Neuronal stem cell (in vitro differentiated cells): ENCODE data around the gene SHISAL1.

ENCODE experiments used
- DNase-seq: peaks from one replicate; pipeline ENCODE4 v3.0.0-alpha.2; 2013; ENCODE audit warnings: low spot score
- H2AFZ ChIP-seq: one replicate; pipeline ENCODE4 v1.6.1; 2013; ENCODE audit warnings: mild to moderate bottlenecking, low read length, inconsistent platforms
- H2AK5ac ChIP-seq: 2 replicates; pipeline ENCODE4 v1.6.1; 2013; ENCODE audit warnings: low read depth, mild to moderate bottlenecking, inconsistent platforms, low read length, moderate library complexity, mixed read lengths
- H2BK120ac ChIP-seq: 2 replicates; pipeline ENCODE4 v1.6.1; 2013; ENCODE audit warnings: low read depth, mild to moderate bottlenecking, inconsistent platforms, low read length, moderate library complexity, mixed read lengths
- H2BK12ac ChIP-seq: one replicate; pipeline ENCODE4 v1.6.1; 2013; ENCODE audit warnings: low read length, inconsistent platforms
- H2BK15ac ChIP-seq: 2 replicates; pipeline ENCODE4 v1.6.1; 2013; ENCODE audit warnings: mild to moderate bottlenecking, low read length, inconsistent platforms, mixed read lengths
- H2BK5ac ChIP-seq: one replicate; pipeline ENCODE4 v1.6.1; 2013; ENCODE audit warnings: inconsistent platforms, mild to moderate bottlenecking, low read length, moderate library complexity
- H3K14ac ChIP-seq: one replicate; pipeline ENCODE4 v1.6.1; 2013; ENCODE audit warnings: low read length, inconsistent platforms
- H3K18ac ChIP-seq: 2 replicates; pipeline ENCODE4 v1.6.1; 2013; ENCODE audit warnings: low read length, inconsistent platforms
- H3K23ac ChIP-seq: 2 replicates; pipeline ENCODE4 v1.6.1; 2013; ENCODE audit warnings: low read depth, mild to moderate bottlenecking, mixed read lengths, low read length, inconsistent platforms; ENCODE audit not compliant: poor library complexity
- H3K27ac ChIP-seq: replicated peaks from 3 replicates; pipeline ENCODE4 v1.5.1; 2013; ENCODE audit warnings: low read length, inconsistent platforms
- H3K27me3 ChIP-seq, 3 experiments: 2 replicates each; pipeline ENCODE4 v1.6.1; 2013; ENCODE audit warnings: low read length in 3 of 3, mild to moderate bottlenecking in 2 of 3, inconsistent platforms in 1 of 3, low read depth in 1 of 3, mixed read lengths in 1 of 3, moderate library complexity in 1 of 3; ENCODE audit not compliant: control insufficient read depth in 3 of 3, insufficient read depth in 3 of 3
- H3K36me3 ChIP-seq, 2 donors: replicated peaks in 1 of 2; 2 replicates each; pipeline ENCODE4 v1.6.1; 2013; ENCODE audit warnings: low read length in 2 of 2; ENCODE audit not compliant: control insufficient read depth in 2 of 2, insufficient read depth in 2 of 2
- H3K4ac ChIP-seq: 2 replicates; pipeline ENCODE4 v1.6.1; 2013; ENCODE audit warnings: inconsistent platforms, mild to moderate bottlenecking, low read length, moderate library complexity
- H3K4me1 ChIP-seq, 2 donors: 1 replicate in 1 of 2; 2 replicates in 1 of 2; pipeline ENCODE4 v1.6.1; 2013; ENCODE audit warnings: low read length in 2 of 2, low read depth in 1 of 2; ENCODE audit not compliant: control insufficient read depth in 2 of 2, insufficient read depth in 1 of 2
- H3K4me2 ChIP-seq: one replicate; pipeline ENCODE4 v1.6.1; 2013; ENCODE audit warnings: mild to moderate bottlenecking, low read length, inconsistent platforms; ENCODE audit not compliant: insufficient read depth, poor library complexity, severe bottlenecking
- H3K4me3 ChIP-seq, 2 donors: 2 replicates each; pipeline ENCODE4 v1.5.1; 2013; ENCODE audit warnings: low read length in 2 of 2, mild to moderate bottlenecking in 2 of 2, inconsistent platforms in 1 of 2, moderate library complexity in 1 of 2
- H3K79me1 ChIP-seq: one replicate; pipeline ENCODE4 v1.6.1; 2013; ENCODE audit warnings: low read depth, mild to moderate bottlenecking, inconsistent platforms, low read length, moderate library complexity
- H3K9ac ChIP-seq: one replicate; pipeline ENCODE4 v1.6.1; 2013; ENCODE audit warnings: mild to moderate bottlenecking, low read depth, low read length, inconsistent platforms; ENCODE audit not compliant: poor library complexity
- H3K9me3 ChIP-seq, 2 donors: replicated peaks in 1 of 2; 2 replicates each; pipeline versions ENCODE3 to v1.6.1; 2013; ENCODE audit warnings: low read length in 2 of 2, mild to moderate bottlenecking in 2 of 2, inconsistent platforms in 1 of 2, low read depth in 1 of 2, mixed read lengths in 1 of 2, moderate library complexity in 1 of 2; ENCODE audit not compliant: control insufficient read depth in 2 of 2, insufficient read depth in 1 of 2
- H4K8ac ChIP-seq: one replicate; pipeline ENCODE4 v1.6.1; 2013; ENCODE audit warnings: low read depth, mild to moderate bottlenecking, inconsistent platforms, low read length, moderate library complexity
- H4K91ac ChIP-seq: one replicate; pipeline ENCODE4 v1.6.1; 2013; ENCODE audit warnings: low read length, low read depth, mild to moderate bottlenecking, inconsistent platforms; ENCODE audit not compliant: poor library complexity
- WGBS, 2 donors: extraction: QIAGEN DNeasy Blood & Tissue Kit; methylation state at CpG; one replicate each; pipeline ENCODE4 v1.1.7; 2013; ENCODE audit warnings: missing lambda C conversion rate in 2 of 2, mixed read lengths in 1 of 2; ENCODE audit not compliant: insufficient read length in 2 of 2, insufficient replicate concordance in 1 of 2; ENCODE audit errors: extremely low coverage in 2 of 2; 5-methylcytosine and 5-hydroxymethylcytosine counted together

Gene SHISAL1

DNA sequence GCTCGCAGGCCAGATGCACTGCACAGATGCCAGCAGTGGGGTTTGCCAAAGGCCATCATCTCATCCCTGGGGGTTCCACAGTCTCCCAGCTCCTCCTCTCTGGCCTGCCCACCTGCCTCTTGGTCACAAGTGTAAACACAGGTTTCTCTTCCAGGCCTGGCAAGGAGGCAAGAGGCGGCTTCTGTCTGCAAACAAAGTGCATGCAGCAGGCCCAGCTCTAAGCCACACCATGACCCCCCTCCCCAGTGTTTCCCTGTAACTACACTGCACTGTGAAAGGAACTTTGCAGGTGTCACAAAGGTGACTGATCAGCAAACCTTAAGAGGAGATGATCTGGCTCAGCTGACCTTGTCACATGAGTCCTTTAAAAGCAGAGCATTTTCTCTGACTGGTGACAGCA, 26.2 kb upstream of the SHISAL1 start:
- Histone ChIP-seq H3K79me1 (peaks cover 5% of the 10 kb centered on the region), H2AK5ac (peak overlapping the region; percentile 92), H3K4me1 (peaks cover 13 to 22% of the 10 kb centered on the region in 2 donors), H2BK12ac (peak overlapping the region; percentile 70), H4K8ac (no peak overlapping the region), H3K4ac (no peak overlapping the region), H2BK15ac (peak overlapping the region; percentile 97), H3K23ac (peak overlapping the region; percentile 4), H4K91ac (peak overlapping the region; percentile 34), H3K18ac (peak overlapping the region; percentile 63), H3K4me2 (no peak overlapping the region), H2BK5ac (no peak overlapping the region), H3K27me3 (peaks cover 0 to 73% (median 7%) of the 10 kb centered on the region in 3 experiments), H2BK120ac (peak overlapping the region; percentile 51), H3K9ac (no peak overlapping the region), H3K14ac (no peak overlapping the region), H3K4me3 (no peak overlapping the region), H3K9me3 (no peaks in the 10 kb centered on the region), H3K27ac (no peak overlapping the region), H3K36me3 (no peaks in the 10 kb centered on the region), H2AFZ (no peak overlapping the region)
- DNase-seq: no peak
- WGBS, 2 donors: no CpG with 5 or more reads among the region's 2 CpGs

DNA sequence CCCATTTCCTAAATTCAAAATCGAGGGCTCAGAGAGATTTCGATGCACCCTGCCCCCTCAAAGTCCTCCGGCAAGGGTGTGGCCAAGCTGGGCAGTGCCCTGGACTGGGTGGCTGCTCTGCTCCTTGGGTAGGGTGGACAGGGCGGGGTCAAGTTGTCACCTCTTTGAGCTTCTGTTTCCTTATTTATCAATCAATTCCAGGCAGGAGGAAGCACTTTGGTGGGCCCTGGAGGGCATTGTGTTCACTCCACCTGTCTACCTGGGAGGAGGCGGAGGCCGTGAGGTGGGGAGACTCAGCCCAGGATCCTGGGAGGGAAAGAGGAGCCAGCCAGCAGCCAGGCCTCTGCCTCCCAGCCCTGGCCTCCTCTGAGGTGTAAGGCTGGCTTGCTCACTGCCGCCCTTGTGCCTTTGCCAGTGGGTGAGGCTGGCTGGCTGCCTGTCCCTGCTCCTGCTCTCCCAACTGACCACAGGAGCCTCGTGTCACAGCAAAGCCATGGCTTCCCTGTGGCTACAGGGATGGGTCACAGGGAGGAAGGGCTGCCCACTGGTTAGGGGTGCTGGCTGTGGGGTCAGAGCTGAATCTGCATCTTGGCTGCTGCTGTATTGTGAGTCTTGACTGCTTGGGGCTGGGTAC, 25.5 kb upstream of the SHISAL1 start:
- no CpG with 5 or more reads among the region's 8 CpGs for WGBS, 2 donors
- no peak overlapping the region for H3K14ac ChIP-seq
- peak overlapping the region; percentile 4 for H3K23ac ChIP-seq
- no peak overlapping the region for H3K27ac ChIP-seq
- H3K4ac ChIP-seq: no peak overlapping the region
- H2BK12ac ChIP-seq: peak overlapping the region; percentile 70
- H3K4me3 ChIP-seq: no peak overlapping the region
- H3K18ac ChIP-seq: peak overlapping the region; percentile 90
- H4K8ac ChIP-seq: no peak overlapping the region
- peaks cover 5% of the 10 kb centered on the region for H3K79me1 ChIP-seq
- H3K36me3 ChIP-seq: no peaks in the 10 kb centered on the region
- H3K4me2 ChIP-seq: no peak overlapping the region
- no peak overlapping the region for H2BK5ac ChIP-seq
- H4K91ac ChIP-seq: peak overlapping the region; percentile 34
- peak overlapping the region; percentile 97 for H2BK15ac ChIP-seq
- peaks cover 13 to 22% of the 10 kb centered on the region in 2 donors for H3K4me1 ChIP-seq
- H3K9ac ChIP-seq: no peak overlapping the region
- H2AK5ac ChIP-seq: peak overlapping the region; percentile 92
- no peak for DNase-seq
- H3K27me3 ChIP-seq: peaks cover 0 to 73% (median 7%) of the 10 kb centered on the region in 3 experiments
- H2AFZ ChIP-seq: no peak overlapping the region
- peak overlapping the region; percentile 51 for H2BK120ac ChIP-seq
- H3K9me3 ChIP-seq: no peaks in the 10 kb centered on the region

DNA sequence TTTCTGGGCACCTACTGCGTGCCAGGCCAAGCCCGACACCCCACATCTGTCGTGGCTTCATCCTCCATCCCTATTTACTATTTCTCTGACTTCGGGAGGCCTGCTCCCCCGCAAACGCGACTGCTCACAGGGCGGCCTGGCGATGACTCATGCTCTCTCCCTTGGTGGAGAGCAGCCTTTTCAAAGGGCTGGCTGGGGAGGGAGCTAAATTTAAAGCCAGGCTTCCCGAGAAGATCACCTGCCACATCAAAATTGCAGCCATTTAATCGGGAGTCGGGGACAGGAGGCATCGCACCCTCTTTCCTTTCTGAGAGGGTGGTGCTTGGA, 24.9 kb upstream of the SHISAL1 start:
- Histone ChIP-seq H3K36me3 (no peaks in the 10 kb centered on the region), H3K79me1 (peaks cover 5% of the 10 kb centered on the region), H3K18ac (peak overlapping the region; percentile 81), H3K4me2 (peak overlapping the region; percentile 21), H3K4me3 (no peak overlapping the region), H3K4me1 (peaks cover 13 to 22% of the 10 kb centered on the region in 2 donors), H3K23ac (no peak overlapping the region), H2BK120ac (peak overlapping the region; percentile 38), H2BK12ac (no peak overlapping the region), H2BK15ac (peak overlapping the region; percentile 42), H2BK5ac (no peak overlapping the region), H2AK5ac (peak overlapping the region; percentile 92), H3K14ac (no peak overlapping the region), H2AFZ (peak overlapping the region; percentile 51), H3K9ac (peak overlapping the region; percentile 56), H3K4ac (no peak overlapping the region), H3K9me3 (no peaks in the 10 kb centered on the region), H3K27ac (peak overlapping the region; percentile 26), H4K8ac (no peak overlapping the region), H4K91ac (no peak overlapping the region), H3K27me3 (peaks cover 0 to 72% (median 11%) of the 10 kb centered on the region in 3 experiments)
- DNase-seq: no peak
- WGBS, 2 donors: no CpG with 5 or more reads among the region's 13 CpGs

DNA sequence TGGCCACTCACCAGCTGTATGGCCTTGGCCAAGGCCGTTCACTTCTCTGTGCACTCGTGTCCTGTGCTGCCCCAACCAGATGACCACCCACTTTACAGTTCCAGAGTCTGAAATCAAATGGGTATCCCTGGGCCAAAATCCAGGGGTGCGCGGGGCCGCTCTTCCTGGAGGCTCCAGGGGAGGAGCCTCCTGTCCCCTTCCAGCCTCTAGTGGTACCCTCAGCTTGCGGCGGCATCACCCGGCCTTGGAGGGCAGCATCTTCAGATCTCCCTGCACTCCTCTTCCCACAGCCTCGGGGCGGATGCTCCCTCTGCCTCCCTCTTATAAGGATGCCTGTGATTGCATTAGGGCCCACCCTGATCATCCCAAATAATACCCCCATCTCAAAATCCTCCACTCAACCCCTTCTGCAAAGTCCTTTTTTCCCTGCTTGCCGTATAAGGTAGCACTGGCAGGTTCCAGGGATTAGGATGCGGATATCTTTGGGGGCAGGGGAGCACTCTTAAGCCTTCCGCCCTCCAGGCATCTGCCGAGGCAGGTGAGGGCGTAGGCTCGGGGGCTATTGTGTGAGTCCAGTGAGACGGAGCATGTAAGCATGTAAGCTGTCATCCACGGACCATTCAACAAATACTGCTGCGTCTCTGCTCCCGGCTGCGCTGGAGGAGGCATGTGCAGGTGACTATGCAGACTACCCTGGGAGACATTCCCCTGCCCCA, 24.4 kb upstream of the SHISAL1 start:
- H3K27me3 ChIP-seq: peaks cover 0 to 73% (median 16%) of the 10 kb centered on the region in 3 experiments
- no peak overlapping the region for H4K8ac ChIP-seq
- H2BK15ac ChIP-seq: peak overlapping the region; percentile 42
- H3K27ac ChIP-seq: peak overlapping the region; percentile 26
- no CpG with 5 or more reads among the region's 21 CpGs for WGBS, 2 donors
- no peak for DNase-seq
- H3K36me3 ChIP-seq: no peaks in the 10 kb centered on the region
- H4K91ac ChIP-seq: no peak overlapping the region
- no peak overlapping the region for H3K4ac ChIP-seq
- H3K9me3 ChIP-seq: no peaks in the 10 kb centered on the region
- H3K4me1 ChIP-seq: peaks cover 18 to 22% of the 10 kb centered on the region in 2 donors
- H2BK12ac ChIP-seq: no peak overlapping the region
- H2AFZ ChIP-seq: peak overlapping the region; percentile 51
- H2AK5ac ChIP-seq: peak overlapping the region; percentile 72
- H2BK5ac ChIP-seq: no peak overlapping the region
- H2BK120ac ChIP-seq: no peak overlapping the region
- H3K4me2 ChIP-seq: peak overlapping the region; percentile 21
- H3K9ac ChIP-seq: peak overlapping the region; percentile 56
- H3K18ac ChIP-seq: peak overlapping the region; percentile 74
- H3K79me1 ChIP-seq: peaks cover 5% of the 10 kb centered on the region
- no peak overlapping the region for H3K14ac ChIP-seq
- H3K23ac ChIP-seq: no peak overlapping the region
- H3K4me3 ChIP-seq: no peak overlapping the region
